H9 (cell line): ENCODE measurements around the gene BMPR2. TPM values are rescaled to one million over a fixed set of nuclear protein-coding genes. Genes with fewer than 3 reads are reported as not detected.

Experiments used
- DNase-seq: peaks from one replicate; pipeline ENCODE4 v3.0.0-alpha.2; 2017
- H2AFZ ChIP-seq: one replicate; pipeline ENCODE4 v1.6.1; 2013; ENCODE audit warnings: mild to moderate bottlenecking, low read length, control low read depth, moderate library complexity
- H2AK5ac ChIP-seq: 2 replicates; pipeline ENCODE4 v1.6.1; 2013; ENCODE audit warnings: low read length, control low read depth, mixed read lengths; ENCODE audit not compliant: insufficient read length
- H2BK120ac ChIP-seq: one replicate; pipeline ENCODE4 v1.6.1; 2013; ENCODE audit warnings: low read depth, mild to moderate bottlenecking, low read length, control low read depth, inconsistent platforms; ENCODE audit not compliant: poor library complexity, severe bottlenecking
- H2BK12ac ChIP-seq: 2 replicates; pipeline ENCODE4 v1.6.1; 2013; ENCODE audit warnings: low read length, control low read depth, mixed read lengths, low read depth; ENCODE audit not compliant: insufficient read length
- H2BK15ac ChIP-seq: 2 replicates; pipeline ENCODE4 v1.6.1; 2013; ENCODE audit warnings: low read depth, low read length, control low read depth
- H2BK20ac ChIP-seq: one replicate; pipeline ENCODE4 v1.6.1; 2013; ENCODE audit warnings: low read depth, mild to moderate bottlenecking, low read length, control low read depth, inconsistent platforms; ENCODE audit not compliant: poor library complexity, severe bottlenecking
- H2BK5ac ChIP-seq: 2 replicates; pipeline ENCODE4 v1.6.1; 2013; ENCODE audit warnings: low read length, control low read depth, mixed read lengths; ENCODE audit not compliant: insufficient read length
- H3K14ac ChIP-seq: 2 replicates; pipeline ENCODE4 v1.6.1; 2013; ENCODE audit warnings: low read length, control low read depth; ENCODE audit not compliant: insufficient read depth
- H3K18ac ChIP-seq: 2 replicates; pipeline ENCODE4 v1.6.1; 2013; ENCODE audit warnings: low read depth, mild to moderate bottlenecking, mixed read lengths, low read length, control low read depth; ENCODE audit not compliant: insufficient read length
- H3K23ac ChIP-seq: 2 replicates; pipeline ENCODE4 v1.6.1; 2013; ENCODE audit warnings: low read length, control low read depth, mixed read lengths, low read depth; ENCODE audit not compliant: insufficient read length
- H3K23me2 ChIP-seq: 2 replicates; pipeline ENCODE4 v1.6.1; 2013; ENCODE audit warnings: low read depth, mild to moderate bottlenecking, mixed read lengths, low read length, control low read depth; ENCODE audit not compliant: insufficient read length, poor library complexity, severe bottlenecking
- H3K27ac ChIP-seq: 2 replicates; pipeline ENCODE4 v1.5.1; 2013; ENCODE audit warnings: low read length, control low read depth, mixed read lengths, low read depth; ENCODE audit not compliant: insufficient read length
- H3K27me3 ChIP-seq: 2 replicates; pipeline ENCODE4 v1.6.1; 2013; ENCODE audit warnings: low read length, control low read depth, inconsistent platforms; ENCODE audit not compliant: insufficient read depth
- H3K4ac ChIP-seq: 2 replicates; pipeline ENCODE4 v1.6.1; 2013; ENCODE audit warnings: low read depth, mild to moderate bottlenecking, control low read depth, inconsistent platforms, low read length, moderate library complexity
- H3K4me1 ChIP-seq: 2 replicates; pipeline ENCODE4 v1.6.1; 2013; ENCODE audit warnings: low read length, control low read depth, inconsistent platforms; ENCODE audit not compliant: insufficient read depth
- H3K4me2 ChIP-seq: 2 replicates; pipeline ENCODE4 v1.6.1; 2013; ENCODE audit warnings: low read length, control low read depth, mixed read lengths; ENCODE audit not compliant: insufficient read length, insufficient read depth
- H3K56ac ChIP-seq: 2 replicates; pipeline ENCODE4 v1.6.1; 2013; ENCODE audit warnings: low read depth, mild to moderate bottlenecking, mixed read lengths, low read length, control low read depth; ENCODE audit not compliant: insufficient read length
- H3K79me1 ChIP-seq: 2 replicates; pipeline ENCODE4 v1.6.1; 2013; ENCODE audit warnings: low read depth, mild to moderate bottlenecking, moderate library complexity, low read length, control low read depth, inconsistent platforms; ENCODE audit not compliant: insufficient read depth, poor library complexity, severe bottlenecking
- H3K79me2 ChIP-seq: 2 replicates; pipeline ENCODE4 v1.6.1; 2013; ENCODE audit warnings: low read length, control low read depth, inconsistent platforms; ENCODE audit not compliant: insufficient read depth
- H3K9ac ChIP-seq: 2 replicates; pipeline ENCODE4 v1.6.1; 2013; ENCODE audit warnings: low read length, control low read depth, mixed read lengths; ENCODE audit not compliant: insufficient read length; ENCODE audit errors: extremely low read depth
- H3K9me3 ChIP-seq: one replicate; pipeline ENCODE4 v1.6.1; 2013; ENCODE audit warnings: low read depth, low read length, inconsistent platforms; ENCODE audit not compliant: control insufficient read depth
- H3T11ph ChIP-seq: one replicate; pipeline ENCODE4 v1.6.1; 2013; ENCODE audit warnings: mild to moderate bottlenecking, low read length, control low read depth, inconsistent platforms
- H4K20me1 ChIP-seq: one replicate; pipeline ENCODE4 v1.6.1; 2013; ENCODE audit not compliant: control insufficient read depth, insufficient read length, insufficient read depth
- H4K5ac ChIP-seq: 2 replicates; pipeline ENCODE4 v1.6.1; 2013; ENCODE audit warnings: low read depth, mild to moderate bottlenecking, mixed read lengths, low read length, control low read depth; ENCODE audit not compliant: insufficient read length
- H4K8ac ChIP-seq: replicated peaks from 2 replicates; pipeline ENCODE4 v1.6.1; 2013; ENCODE audit warnings: low read length, control low read depth, mixed read lengths, low read depth; ENCODE audit not compliant: insufficient read length
- H4K91ac ChIP-seq: 2 replicates; pipeline ENCODE4 v1.6.1; 2013; ENCODE audit warnings: low read depth, mild to moderate bottlenecking, moderate library complexity, mixed read lengths, low read length, control low read depth; ENCODE audit not compliant: insufficient read length
- H3K27ac Mint-ChIP-seq, 3 experiments: 2 replicates in 2 of 3; 3 replicates in 1 of 3; pipeline ENCODE4 v1.8.0; 2020 to 2021; ENCODE audit warnings: mixed read lengths in 3 of 3, mild to moderate bottlenecking in 1 of 3, moderate library complexity in 1 of 3
- H3K27me3 Mint-ChIP-seq: 2 replicates; pipeline ENCODE4 v1.8.0; 2021; ENCODE audit warnings: low read depth, mild to moderate bottlenecking, moderate library complexity, mixed read lengths
- H3K36me3 Mint-ChIP-seq, 3 experiments: 2 replicates in 2 of 3; 3 replicates in 1 of 3; pipeline ENCODE4 v1.8.0; 2020 to 2021; ENCODE audit warnings: low read depth in 3 of 3, mixed read lengths in 3 of 3; ENCODE audit not compliant: insufficient read depth in 1 of 3
- H3K4me1 Mint-ChIP-seq, 2 experiments: 2 replicates each; pipeline ENCODE4 v1.8.0; 2020; ENCODE audit warnings: mixed read lengths in 2 of 2
- H3K4me3 Mint-ChIP-seq, 2 experiments: 2 replicates in 1 of 2; 3 replicates in 1 of 2; pipeline ENCODE4 v1.8.0; 2020 to 2021; ENCODE audit warnings: mild to moderate bottlenecking in 2 of 2, mixed read lengths in 2 of 2, moderate library complexity in 1 of 2
- H3K9me3 Mint-ChIP-seq, 2 experiments: 2 replicates in 1 of 2; 3 replicates in 1 of 2; pipeline ENCODE4 v1.8.0; 2020; ENCODE audit warnings: mild to moderate bottlenecking in 2 of 2, mixed read lengths in 2 of 2, moderate library complexity in 1 of 2
- CTCF ChIP-seq: fragments of 200-600 bp; sonication (generic); conservative IDR thresholded peaks from 3 replicates; pipeline ENCODE4 v1.8.0; 2021; ENCODE audit warnings: antibody characterized with exemption, mild to moderate bottlenecking
- WGBS: extraction: QIAGEN DNeasy Blood & Tissue Kit; methylation state at CpG from one replicate; pipeline ENCODE4 v1.1.7; 2013; ENCODE audit warnings: missing lambda C conversion rate, low lambda C conversion rate, mixed read lengths; ENCODE audit not compliant: insufficient read length; ENCODE audit errors: extremely low coverage; 5-methylcytosine and 5-hydroxymethylcytosine counted together
- total RNA-seq: library from RNA; stranded (reverse); gene quantifications from 2 replicates; pipeline ENCODE4 v1.2.1, GENCODE V29; 2021

Gene BMPR2
- total RNA-seq, 1 experiment from 2014 or later: 17.3 TPM

- no peak overlapping the region for H4K8ac ChIP-seq
- no peak overlapping the region for H4K91ac ChIP-seq
- Mint-ChIP-seq H3K4me3 (no peak overlapping the region), H3K4me1 (no peaks in the 10 kb centered on the region), H3K27ac (no peak overlapping the region), H3K9me3 (peaks cover 2 to 6% of the 10 kb centered on the region in 2 experiments; a peak in 4 of 5 replicates), H3K27me3 (no peaks in the 10 kb centered on the region), H3K36me3 (peaks cover 6 to 14% (median 10%) of the 10 kb centered on the region in 3 experiments; a peak in 6 of 7 replicates)
- no peak overlapping the region for H2BK5ac ChIP-seq
- H2BK12ac ChIP-seq: no peak overlapping the region
- H4K5ac ChIP-seq: no peak overlapping the region
- H3K27me3 ChIP-seq: no peaks in the 10 kb centered on the region
- H3K23ac ChIP-seq: no peak overlapping the region
- no peaks in the 10 kb centered on the region for H3K4me1 ChIP-seq
- H2BK15ac ChIP-seq: no peak overlapping the region
- no peak overlapping the region for H3K18ac ChIP-seq
- H3K9ac ChIP-seq: no peak overlapping the region
- no peak overlapping the region for H3K56ac ChIP-seq
- no CpG with 5 or more reads among the region's 3 CpGs for WGBS
- H3K9me3 ChIP-seq: no peaks in the 10 kb centered on the region
- H2BK20ac ChIP-seq: no peak overlapping the region
- H4K20me1 ChIP-seq: no peaks in the 10 kb centered on the region
- H2AK5ac ChIP-seq: no peak overlapping the region
- H3K4ac ChIP-seq: no peak overlapping the region
- no peak overlapping the region for H3T11ph ChIP-seq
- H3K4me2 ChIP-seq: no peak overlapping the region
- H2AFZ ChIP-seq: no peak overlapping the region
- no peak overlapping the region for H2BK120ac ChIP-seq
- no peaks in the 10 kb centered on the region for H3K79me2 ChIP-seq
- H3K79me1 ChIP-seq: no peaks in the 10 kb centered on the region
- no peak for DNase-seq
- H3K27ac ChIP-seq: no peak overlapping the region
- no peak for TF ChIP-seq CTCF
- H3K23me2 ChIP-seq: no peaks in the 10 kb centered on the region
- no peak overlapping the region for H3K14ac ChIP-seq
Measured at GRCh38 chr2:202454536-202454935, 78.4 kb downstream of the BMPR2 start.
